Loucy (cell line): ENCODE measurements around the gene MSL3.

Experiments
- H2AFZ ChIP-seq: fragments of 200-600 bp; sonication (generic); 2 replicates; pipeline ENCODE4 v1.6.0; 2016; ENCODE audit warnings: antibody characterized with exemption, mild to moderate bottlenecking, low read length, moderate library complexity
- H3F3A ChIP-seq: fragments of 200-600 bp; 2 replicates; pipeline ENCODE4 v1.6.0; 2016; ENCODE audit warnings: antibody characterized with exemption, low read depth, mild to moderate bottlenecking
- H3K27me3 ChIP-seq: fragments of 200-600 bp; sonication (generic); 2 replicates; pipeline ENCODE4 v1.6.1; 2014; ENCODE audit warnings: low read length, mild to moderate bottlenecking; ENCODE audit not compliant: insufficient read depth, poor library complexity, severe bottlenecking
- H3K36me3 ChIP-seq: fragments of 200-600 bp; sonication (generic); 2 replicates; pipeline ENCODE4 v1.6.1; 2016; ENCODE audit warnings: low read length; ENCODE audit not compliant: insufficient read depth
- H3K4me1 ChIP-seq: fragments of 200-600 bp; sonication (generic); 2 replicates; pipeline ENCODE4 v1.5.1; 2014; ENCODE audit warnings: low read length, mild to moderate bottlenecking; ENCODE audit not compliant: insufficient read depth, poor library complexity, severe bottlenecking
- H3K4me2 ChIP-seq: fragments of 200-600 bp; sonication (generic); 2 replicates; pipeline ENCODE4 v1.6.0; 2014; ENCODE audit warnings: antibody characterized with exemption, low read length, low read depth, mild to moderate bottlenecking; ENCODE audit not compliant: poor library complexity, severe bottlenecking
- H3K4me3 ChIP-seq: fragments of 200-600 bp; sonication (generic); 2 replicates; pipeline ENCODE4 v1.5.1; 2014; ENCODE audit warnings: low read length, mild to moderate bottlenecking, mixed read lengths; ENCODE audit not compliant: poor library complexity, severe bottlenecking
- H3K79me2 ChIP-seq: fragments of 200-600 bp; sonication (generic); 2 replicates; pipeline ENCODE4 v1.6.1; 2014; ENCODE audit warnings: low read length; ENCODE audit not compliant: insufficient read depth
- H3K9ac ChIP-seq: fragments of 200-600 bp; sonication (generic); 2 replicates; pipeline ENCODE4 v1.6.0; 2014; ENCODE audit warnings: mild to moderate bottlenecking, low read depth, low read length, moderate library complexity; ENCODE audit not compliant: poor library complexity, severe bottlenecking
- H3K9me2 ChIP-seq: fragments of 200-600 bp; sonication (generic); replicated peaks from 2 replicates; pipeline ENCODE4 v1.6.1; 2016; ENCODE audit warnings: low read depth, low read length, mixed read lengths
- H3K9me3 ChIP-seq: fragments of 200-600 bp; sonication (generic); 2 replicates; pipeline ENCODE4 v1.6.1; 2014; ENCODE audit warnings: mild to moderate bottlenecking, antibody characterized with exemption, low read length, low read depth; ENCODE audit not compliant: insufficient read depth
- H4K20me1 ChIP-seq: fragments of 200-600 bp; sonication (generic); 2 replicates; pipeline ENCODE4 v1.6.0; 2014; ENCODE audit warnings: antibody characterized with exemption, low read length, mild to moderate bottlenecking; ENCODE audit not compliant: insufficient read depth, poor library complexity, severe bottlenecking
- EZH2phosphoT487 ChIP-seq: fragments of 200-600 bp; IDR thresholded peaks from 2 replicates; pipeline ENCODE4 v1.6.1; 2018; ENCODE audit warnings: antibody characterized with exemption, mild to moderate bottlenecking, moderate library complexity, borderline replicate concordance
- TF ChIP-seq, protein P1 (sequence below): fragments of 200-600 bp; sonication (generic); conservative IDR thresholded peaks from 2 replicates; pipeline ENCODE4 v1.5.1; 2014; ENCODE audit warnings: mild to moderate bottlenecking, antibody characterized with exemption, low read length

MSL3 gene

DNA sequence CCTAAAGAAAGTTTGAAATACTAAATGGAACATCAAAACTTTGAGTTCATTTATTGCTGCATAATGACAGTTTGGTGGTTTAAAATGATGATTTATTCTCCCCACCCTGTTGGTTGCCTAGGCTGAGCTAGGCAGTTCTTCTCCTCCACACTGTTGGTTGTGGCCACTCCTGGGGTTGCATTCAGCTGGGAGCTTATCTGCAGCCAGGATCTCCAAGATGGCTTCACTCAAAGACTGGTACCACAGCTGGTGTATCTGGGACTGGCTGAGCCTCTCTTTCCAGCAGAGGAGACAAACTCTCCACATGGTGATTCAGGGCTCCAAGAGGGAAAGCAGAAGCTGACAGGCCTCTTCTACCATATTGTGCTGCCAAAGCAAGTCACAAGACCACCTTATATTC is 33.1 kb downstream of the MSL3 start:
- H3F3A ChIP-seq, result 0 out of 2 replicates have a peak, but pooled peaks cover 3% of the 10 kb centered on the region
- H3K4me1 ChIP-seq, result peaks cover 32% of the 10 kb centered on the region
- no peaks in the 10 kb centered on the region for H4K20me1 ChIP-seq
- TF ChIP-seq, protein P1, sequence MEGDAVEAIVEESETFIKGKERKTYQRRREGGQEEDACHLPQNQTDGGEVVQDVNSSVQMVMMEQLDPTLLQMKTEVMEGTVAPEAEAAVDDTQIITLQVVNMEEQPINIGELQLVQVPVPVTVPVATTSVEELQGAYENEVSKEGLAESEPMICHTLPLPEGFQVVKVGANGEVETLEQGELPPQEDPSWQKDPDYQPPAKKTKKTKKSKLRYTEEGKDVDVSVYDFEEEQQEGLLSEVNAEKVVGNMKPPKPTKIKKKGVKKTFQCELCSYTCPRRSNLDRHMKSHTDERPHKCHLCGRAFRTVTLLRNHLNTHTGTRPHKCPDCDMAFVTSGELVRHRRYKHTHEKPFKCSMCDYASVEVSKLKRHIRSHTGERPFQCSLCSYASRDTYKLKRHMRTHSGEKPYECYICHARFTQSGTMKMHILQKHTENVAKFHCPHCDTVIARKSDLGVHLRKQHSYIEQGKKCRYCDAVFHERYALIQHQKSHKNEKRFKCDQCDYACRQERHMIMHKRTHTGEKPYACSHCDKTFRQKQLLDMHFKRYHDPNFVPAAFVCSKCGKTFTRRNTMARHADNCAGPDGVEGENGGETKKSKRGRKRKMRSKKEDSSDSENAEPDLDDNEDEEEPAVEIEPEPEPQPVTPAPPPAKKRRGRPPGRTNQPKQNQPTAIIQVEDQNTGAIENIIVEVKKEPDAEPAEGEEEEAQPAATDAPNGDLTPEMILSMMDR, result no peak
- no peak for TF ChIP-seq EZH2phosphoT487
- peak overlapping the region; percentile 45 for H3K4me2 ChIP-seq
- H2AFZ ChIP-seq, result peak overlapping the region; percentile 67; the same call in 1 of the 2 replicates
- H3K36me3 ChIP-seq, result no peaks in the 10 kb centered on the region
- no peaks in the 10 kb centered on the region for H3K27me3 ChIP-seq
- no peaks in the 10 kb centered on the region for H3K79me2 ChIP-seq
- H3K4me3 ChIP-seq, result no peak overlapping the region
- H3K9me2 ChIP-seq, result no peaks in the 10 kb centered on the region
- H3K9ac ChIP-seq, result peak overlapping the region; percentile 33
- no peaks in the 10 kb centered on the region for H3K9me3 ChIP-seq

DNA sequence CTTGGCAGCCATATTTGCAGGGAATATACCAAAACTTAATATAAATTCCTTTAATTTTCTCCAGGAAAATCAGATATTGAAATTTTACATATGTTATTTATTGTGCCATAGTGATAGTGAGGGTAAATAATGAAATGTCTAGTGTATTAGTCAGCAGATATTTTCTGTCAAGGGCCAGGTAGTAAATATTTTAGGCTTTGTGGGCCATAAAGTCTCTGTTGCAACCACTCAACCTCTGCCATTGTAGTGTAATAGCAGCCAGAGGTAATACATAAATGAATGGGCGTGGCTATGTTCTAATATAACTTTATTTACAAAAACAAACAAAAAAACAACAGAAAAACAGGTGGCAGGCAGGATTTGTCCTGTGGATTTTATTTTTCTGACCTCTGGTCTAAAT is 33.5 kb downstream of the MSL3 start:
- H3K4me1 ChIP-seq, result peaks cover 32% of the 10 kb centered on the region
- H3K9me2 ChIP-seq, result no peaks in the 10 kb centered on the region
- no peaks in the 10 kb centered on the region for H3K36me3 ChIP-seq
- 0 out of 2 replicates have a peak overlapping the region, but pooled peaks have one; percentile 67 for H2AFZ ChIP-seq
- no peaks in the 10 kb centered on the region for H4K20me1 ChIP-seq
- TF ChIP-seq, protein P1, result no peak
- TF ChIP-seq EZH2phosphoT487, result no peak
- no peaks in the 10 kb centered on the region for H3K9me3 ChIP-seq
- H3K4me2 ChIP-seq, result peak overlapping the region; percentile 45
- H3K9ac ChIP-seq, result no peak overlapping the region
- no peak overlapping the region for H3K4me3 ChIP-seq
- no peaks in the 10 kb centered on the region for H3K79me2 ChIP-seq
- H3F3A ChIP-seq, result 0 out of 2 replicates have a peak, but pooled peaks cover 3% of the 10 kb centered on the region
- no peaks in the 10 kb centered on the region for H3K27me3 ChIP-seq

DNA sequence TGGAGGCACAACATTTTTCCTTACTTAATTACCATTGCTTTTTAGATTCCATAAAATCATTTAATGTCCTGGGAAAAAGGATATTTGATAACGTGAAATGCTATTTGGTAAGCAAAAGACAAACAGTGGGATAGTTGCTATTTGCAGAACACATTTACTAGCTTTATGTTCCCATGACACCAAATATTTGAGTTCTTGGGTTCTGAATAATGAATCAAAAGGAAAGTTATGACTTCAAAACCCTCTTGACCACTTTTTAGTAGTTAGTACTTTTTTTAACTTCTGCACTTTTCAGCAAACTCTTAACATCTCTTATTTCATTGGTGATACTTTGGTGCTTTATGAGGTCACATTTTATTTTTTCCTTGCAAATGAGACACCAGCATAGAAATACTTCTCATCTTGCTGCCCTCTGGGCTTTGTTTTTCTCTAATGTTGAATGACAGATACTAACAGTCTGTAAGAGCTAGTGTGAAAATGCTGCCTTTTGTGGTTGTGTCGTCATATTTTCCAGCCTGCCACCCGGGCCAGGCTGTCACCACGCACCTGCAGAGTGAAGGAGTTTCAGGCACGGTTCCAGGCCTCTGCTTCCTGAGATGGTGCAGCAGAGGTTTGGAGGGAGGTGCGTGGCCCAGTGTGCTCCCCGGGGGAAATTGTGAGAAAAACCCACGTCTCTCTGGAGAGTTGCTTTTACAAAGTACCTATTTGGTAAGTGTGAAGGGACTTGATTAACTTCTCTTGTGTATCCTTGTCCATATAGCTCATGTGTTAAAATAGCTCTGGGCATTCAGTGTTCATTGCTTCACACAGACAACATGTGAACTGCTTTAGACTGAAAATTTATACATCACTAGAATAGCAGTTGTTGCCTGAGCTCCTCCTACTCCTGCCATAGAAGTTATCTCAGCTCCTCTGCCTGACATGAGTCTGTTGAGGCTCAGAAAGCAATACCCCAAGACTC is 34.7 kb downstream of the MSL3 start:
- no peaks in the 10 kb centered on the region for H4K20me1 ChIP-seq
- peaks cover 32% of the 10 kb centered on the region for H3K4me1 ChIP-seq
- no peaks in the 10 kb centered on the region for H3K27me3 ChIP-seq
- peak overlapping the region; percentile 57 for H3K9ac ChIP-seq
- peak overlapping the region; percentile 52 for H3K4me2 ChIP-seq
- H3K4me3 ChIP-seq, result peak overlapping the region; percentile 28
- TF ChIP-seq, protein P1, result no peak
- TF ChIP-seq EZH2phosphoT487, result no peak
- H3F3A ChIP-seq, result 0 out of 2 replicates have a peak, but pooled peaks cover 3% of the 10 kb centered on the region
- H3K79me2 ChIP-seq, result no peaks in the 10 kb centered on the region
- H3K9me3 ChIP-seq, result no peaks in the 10 kb centered on the region
- peak overlapping the region; percentile 59 for H2AFZ ChIP-seq
- H3K36me3 ChIP-seq, result no peaks in the 10 kb centered on the region
- H3K9me2 ChIP-seq, result no peaks in the 10 kb centered on the region
